ENCODE data around the gene CALD1.

CALD1 gene

DNA sequence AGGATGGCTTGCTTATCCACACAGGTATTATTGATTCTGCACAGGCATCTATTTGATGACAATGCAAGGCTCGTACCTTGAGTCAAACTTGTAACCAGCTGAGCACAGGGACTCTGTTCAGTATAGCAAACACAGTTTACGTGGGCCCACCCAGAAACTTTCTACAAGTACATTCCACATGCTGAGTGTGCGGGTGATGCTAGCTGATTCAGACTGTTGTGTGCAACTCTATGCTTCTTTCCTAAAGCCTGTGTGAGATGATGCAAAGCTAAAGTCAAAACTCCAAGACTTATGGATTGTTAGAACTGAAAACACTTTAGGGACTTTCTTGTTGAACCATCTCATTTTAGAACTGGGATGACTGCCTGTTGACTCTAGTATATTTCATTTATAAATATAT, 21.5 kb upstream of the CALD1 start:
- H3K27ac ChIP-seq (ENCODE audit: low read length): no peak overlapping the region
- no peaks in the 10 kb centered on the region for H3K9me3 ChIP-seq (ENCODE audit: insufficient read depth, low read length, severe bottlenecking)
- H4K20me1 ChIP-seq (ENCODE audit: insufficient read depth, low read length): no peaks in the 10 kb centered on the region
- no peaks in the 10 kb centered on the region for H3K27me3 ChIP-seq (ENCODE audit: insufficient read depth, low read length, poor library complexity)
- H3K4me1 ChIP-seq (ENCODE audit: insufficient read depth, low read length): no peaks in the 10 kb centered on the region
- H2AFZ ChIP-seq (ENCODE audit: low read depth, low read length): no peak overlapping the region
- H3K4me3 ChIP-seq (ENCODE audit: low read depth in 1 of 2, low read length in 2 of 2): no peak overlapping the region
- H3K36me3 ChIP-seq (ENCODE audit: insufficient read depth, low read length): no peaks in the 10 kb centered on the region
- DNase-seq (no peak), ATAC-seq (ENCODE audit: insufficient read depth, low read depth) (no peak)
- no peak for TF ChIP-seq EZH2 (IDR thresholded peaks at IDR 0.05; ENCODE audit: borderline replicate concordance, low read depth, low read length, severe bottlenecking)
- H3K9ac ChIP-seq (ENCODE audit: low read depth, low read length): no peak overlapping the region
- no peaks in the 10 kb centered on the region for H3K79me2 ChIP-seq (ENCODE audit: insufficient read depth, low read length)
- H3K4me2 ChIP-seq (ENCODE audit: insufficient read depth, low read length): no peak overlapping the region

DNA sequence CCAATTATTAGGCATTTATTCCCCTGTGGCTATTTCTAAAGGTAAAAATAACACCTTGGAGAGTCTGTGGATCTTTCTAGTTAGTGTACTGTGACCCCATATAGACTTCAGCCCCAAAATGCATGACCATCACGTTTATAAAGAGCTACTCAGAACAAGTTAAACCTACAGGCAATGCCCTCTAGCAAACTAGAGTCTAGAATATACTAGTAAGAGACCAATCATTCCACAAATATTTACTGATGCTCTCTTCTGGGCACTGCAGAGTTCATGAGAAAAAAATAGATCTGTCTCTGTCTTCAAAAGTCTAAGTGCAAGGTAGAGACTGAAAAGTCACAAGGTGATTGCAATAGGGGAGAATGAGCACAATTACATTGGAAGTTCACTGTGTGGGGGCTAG, 20.5 kb upstream of the CALD1 start:
- no peak for DNase-seq
- no peak overlapping the region for H3K27ac ChIP-seq (ENCODE audit: low read length)
- H3K36me3 ChIP-seq (ENCODE audit: insufficient read depth, low read length): no peaks in the 10 kb centered on the region

DNA sequence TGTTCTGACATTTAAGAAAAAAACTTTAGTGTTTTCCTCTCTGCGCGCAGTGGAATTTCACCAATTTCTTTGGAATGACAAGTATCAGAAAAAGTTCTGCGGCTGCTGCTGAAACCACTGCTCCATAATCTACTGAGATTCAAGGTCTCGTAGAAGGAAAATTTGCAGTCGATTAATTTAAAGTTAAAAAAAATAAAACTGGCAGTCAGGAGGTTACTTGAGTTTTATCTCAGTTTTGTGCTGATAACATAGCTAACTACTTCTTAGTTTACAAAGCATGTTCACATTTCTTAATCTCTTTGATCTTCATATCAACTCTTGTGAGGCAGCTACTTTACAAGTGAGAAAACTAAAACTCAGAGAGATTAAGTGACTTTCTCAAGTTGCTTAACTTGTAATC, 18.2 kb upstream of the CALD1 start:
- no peak for TF ChIP-seq EZH2 (IDR thresholded peaks at IDR 0.05; ENCODE audit: borderline replicate concordance, low read depth, low read length, severe bottlenecking)
- TF ChIP-seq, protein P1, sequence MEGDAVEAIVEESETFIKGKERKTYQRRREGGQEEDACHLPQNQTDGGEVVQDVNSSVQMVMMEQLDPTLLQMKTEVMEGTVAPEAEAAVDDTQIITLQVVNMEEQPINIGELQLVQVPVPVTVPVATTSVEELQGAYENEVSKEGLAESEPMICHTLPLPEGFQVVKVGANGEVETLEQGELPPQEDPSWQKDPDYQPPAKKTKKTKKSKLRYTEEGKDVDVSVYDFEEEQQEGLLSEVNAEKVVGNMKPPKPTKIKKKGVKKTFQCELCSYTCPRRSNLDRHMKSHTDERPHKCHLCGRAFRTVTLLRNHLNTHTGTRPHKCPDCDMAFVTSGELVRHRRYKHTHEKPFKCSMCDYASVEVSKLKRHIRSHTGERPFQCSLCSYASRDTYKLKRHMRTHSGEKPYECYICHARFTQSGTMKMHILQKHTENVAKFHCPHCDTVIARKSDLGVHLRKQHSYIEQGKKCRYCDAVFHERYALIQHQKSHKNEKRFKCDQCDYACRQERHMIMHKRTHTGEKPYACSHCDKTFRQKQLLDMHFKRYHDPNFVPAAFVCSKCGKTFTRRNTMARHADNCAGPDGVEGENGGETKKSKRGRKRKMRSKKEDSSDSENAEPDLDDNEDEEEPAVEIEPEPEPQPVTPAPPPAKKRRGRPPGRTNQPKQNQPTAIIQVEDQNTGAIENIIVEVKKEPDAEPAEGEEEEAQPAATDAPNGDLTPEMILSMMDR (IDR thresholded peaks at IDR 0.05; ENCODE audit: borderline replicate concordance, extremely low read depth, low read length, poor library complexity, severe bottlenecking): no peak
- H3K27ac ChIP-seq (ENCODE audit: low read length): no peak overlapping the region
- H2AFZ ChIP-seq (ENCODE audit: low read depth, low read length): no peak overlapping the region
- H3K9me3 ChIP-seq (ENCODE audit: insufficient read depth, low read length, severe bottlenecking): no peaks in the 10 kb centered on the region
- H3K4me1 ChIP-seq (ENCODE audit: insufficient read depth, low read length): no peaks in the 10 kb centered on the region
- H3K27me3 ChIP-seq (ENCODE audit: insufficient read depth, low read length, poor library complexity): no peaks in the 10 kb centered on the region
- H3K79me2 ChIP-seq (ENCODE audit: insufficient read depth, low read length): no peaks in the 10 kb centered on the region
- H3K9ac ChIP-seq (ENCODE audit: low read depth, low read length): no peak overlapping the region
- H3K4me2 ChIP-seq (ENCODE audit: insufficient read depth, low read length): no peak overlapping the region
- DNase-seq (no peak), ATAC-seq (ENCODE audit: insufficient read depth, low read depth) (no peak)
- H4K20me1 ChIP-seq (ENCODE audit: insufficient read depth, low read length): no peaks in the 10 kb centered on the region
- no peak overlapping the region for H3K4me3 ChIP-seq (ENCODE audit: low read depth in 1 of 2, low read length in 2 of 2)
- H3K36me3 ChIP-seq (ENCODE audit: insufficient read depth, low read length): no peaks in the 10 kb centered on the region

More for the DNA sequence above, 20.5 kb upstream of the CALD1 start:
- H3K4me1 ChIP-seq (ENCODE audit: insufficient read depth, low read length): no peaks in the 10 kb centered on the region
- TF ChIP-seq, protein P1 (IDR thresholded peaks at IDR 0.05; ENCODE audit: borderline replicate concordance, extremely low read depth, low read length, poor library complexity, severe bottlenecking): no peak
- no peak for TF ChIP-seq EZH2 (IDR thresholded peaks at IDR 0.05; ENCODE audit: borderline replicate concordance, low read depth, low read length, severe bottlenecking)
- H2AFZ ChIP-seq (ENCODE audit: low read depth, low read length): no peak overlapping the region
- no peaks in the 10 kb centered on the region for H4K20me1 ChIP-seq (ENCODE audit: insufficient read depth, low read length)
- no peaks in the 10 kb centered on the region for H3K27me3 ChIP-seq (ENCODE audit: insufficient read depth, low read length, poor library complexity)
- no peaks in the 10 kb centered on the region for H3K9me3 ChIP-seq (ENCODE audit: insufficient read depth, low read length, severe bottlenecking)
- no peak for ATAC-seq (ENCODE audit: insufficient read depth, low read depth)
- no peaks in the 10 kb centered on the region for H3K79me2 ChIP-seq (ENCODE audit: insufficient read depth, low read length)
- no peak overlapping the region for H3K4me3 ChIP-seq (ENCODE audit: low read depth in 1 of 2, low read length in 2 of 2)
- H3K9ac ChIP-seq (ENCODE audit: low read depth, low read length): no peak overlapping the region
- H3K4me2 ChIP-seq (ENCODE audit: insufficient read depth, low read length): no peak overlapping the region

DNA sequence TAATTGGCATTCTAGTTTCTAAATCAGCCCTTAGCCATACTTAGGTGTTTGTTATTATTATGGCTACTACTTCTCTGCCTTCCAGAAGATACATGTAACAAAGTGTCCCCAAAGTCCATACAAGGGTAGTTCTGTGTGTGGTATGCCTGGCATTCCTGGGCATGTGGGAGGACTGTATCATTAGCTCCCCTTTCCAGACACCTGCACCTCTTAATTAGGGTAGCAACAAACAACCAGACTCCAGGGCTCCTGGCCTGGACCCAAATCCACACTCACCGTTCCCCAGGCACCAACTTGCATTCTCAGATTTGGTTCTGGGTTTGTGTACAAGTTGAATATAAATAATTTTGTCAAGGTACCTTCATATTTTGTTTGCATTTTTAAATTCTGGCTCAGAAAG, 15.5 kb upstream of the CALD1 start:
- DNase-seq (no peak), ATAC-seq (ENCODE audit: insufficient read depth, low read depth) (no peak)
- H3K9me3 ChIP-seq (ENCODE audit: insufficient read depth, low read length, severe bottlenecking): no peaks in the 10 kb centered on the region
- no peak overlapping the region for H2AFZ ChIP-seq (ENCODE audit: low read depth, low read length)
- H3K4me3 ChIP-seq (ENCODE audit: low read depth in 1 of 2, low read length in 2 of 2): no peak overlapping the region
- no peak overlapping the region for H3K9ac ChIP-seq (ENCODE audit: low read depth, low read length)
- no peak overlapping the region for H3K4me2 ChIP-seq (ENCODE audit: insufficient read depth, low read length)
- no peaks in the 10 kb centered on the region for H3K36me3 ChIP-seq (ENCODE audit: insufficient read depth, low read length)
- H3K27ac ChIP-seq (ENCODE audit: low read length): no peak overlapping the region
- H3K4me1 ChIP-seq (ENCODE audit: insufficient read depth, low read length): no peaks in the 10 kb centered on the region
- no peak for TF ChIP-seq EZH2 (IDR thresholded peaks at IDR 0.05; ENCODE audit: borderline replicate concordance, low read depth, low read length, severe bottlenecking)
- TF ChIP-seq, protein P1 (IDR thresholded peaks at IDR 0.05; ENCODE audit: borderline replicate concordance, extremely low read depth, low read length, poor library complexity, severe bottlenecking): no peak
- H3K79me2 ChIP-seq (ENCODE audit: insufficient read depth, low read length): no peaks in the 10 kb centered on the region
- no peaks in the 10 kb centered on the region for H4K20me1 ChIP-seq (ENCODE audit: insufficient read depth, low read length)
- H3K27me3 ChIP-seq (ENCODE audit: insufficient read depth, low read length, poor library complexity): no peaks in the 10 kb centered on the region

Data from DND-41 (cell line).